ENCODE results near the gene MCM9. TPM values are rescaled to one million over a fixed set of nuclear protein-coding genes. Genes with fewer than 3 reads are reported as not detected.

The MCM9 gene
- total RNA-seq, 1 experiment from 2014 or later, result 18.6 TPM

- no CpG with 5 or more reads among the region's 2 CpGs for WGBS (ENCODE audit: extremely low coverage, insufficient read length, low lambda C conversion rate)
- Histone ChIP-seq H3K4me1 (ENCODE audit: insufficient read depth, low read length) (no peaks in the 10 kb centered on the region), H2BK20ac (ENCODE audit: low read depth, low read length, poor library complexity, severe bottlenecking) (no peak overlapping the region), H3K23me2 (ENCODE audit: insufficient read length, low read depth, low read length, poor library complexity, severe bottlenecking) (no peaks in the 10 kb centered on the region), H2AK5ac (ENCODE audit: insufficient read length, low read length) (no peak overlapping the region), H2AFZ (ENCODE audit: low read length) (no peak overlapping the region), H3K56ac (ENCODE audit: insufficient read length, low read depth, low read length) (no peak overlapping the region), H3T11ph (ENCODE audit: low read length) (no peak overlapping the region), H3K9me3 (ENCODE audit: control insufficient read depth, low read depth, low read length) (no peaks in the 10 kb centered on the region), H3K79me1 (ENCODE audit: insufficient read depth, low read depth, low read length, poor library complexity, severe bottlenecking) (no peaks in the 10 kb centered on the region), H3K27ac (ENCODE audit: insufficient read length, low read depth, low read length) (no peak overlapping the region), H4K8ac (replicated peaks; ENCODE audit: insufficient read length, low read depth, low read length) (no peak overlapping the region), H3K23ac (ENCODE audit: insufficient read length, low read depth, low read length) (no peak overlapping the region), H2BK120ac (ENCODE audit: low read depth, low read length, poor library complexity, severe bottlenecking) (no peak overlapping the region), H2BK15ac (ENCODE audit: low read depth, low read length) (no peak overlapping the region), H3K4ac (ENCODE audit: low read depth, low read length) (no peak overlapping the region), H4K91ac (ENCODE audit: insufficient read length, low read depth, low read length) (no peak overlapping the region), H3K79me2 (ENCODE audit: insufficient read depth, low read length) (no peaks in the 10 kb centered on the region), H3K9ac (ENCODE audit: extremely low read depth, insufficient read length, low read length) (no peak overlapping the region), H4K20me1 (ENCODE audit: control insufficient read depth, insufficient read depth, insufficient read length) (no peaks in the 10 kb centered on the region), H3K4me2 (ENCODE audit: insufficient read depth, insufficient read length, low read length) (no peak overlapping the region), H3K27me3 (ENCODE audit: insufficient read depth, low read length) (no peaks in the 10 kb centered on the region), H2BK12ac (ENCODE audit: insufficient read length, low read depth, low read length) (no peak overlapping the region), H3K18ac (ENCODE audit: insufficient read length, low read depth, low read length) (no peak overlapping the region), H2BK5ac (ENCODE audit: insufficient read length, low read length) (no peak overlapping the region), H3K14ac (ENCODE audit: insufficient read depth, low read length) (no peak overlapping the region), H4K5ac (ENCODE audit: insufficient read length, low read depth, low read length) (no peak overlapping the region)
- DNase-seq, result no peak
- peaks cover 2 to 4% of the 10 kb centered on the region in 2 experiments; a peak in 2 of 5 replicates for H3K9me3 Mint-ChIP-seq
- H3K36me3 Mint-ChIP-seq (ENCODE audit: insufficient read depth in 1 of 3, low read depth in 3 of 3), result peaks cover 0 to 19% (median 0%) of the 10 kb centered on the region in 3 experiments; a peak in 3 of 7 replicates
- no peaks in the 10 kb centered on the region for H3K4me1 Mint-ChIP-seq
- no peak overlapping the region for H3K4me3 Mint-ChIP-seq
- no peaks in the 10 kb centered on the region for H3K27me3 Mint-ChIP-seq (ENCODE audit: low read depth)
- H3K27ac Mint-ChIP-seq, result no peak overlapping the region
- TF ChIP-seq, protein P1, sequence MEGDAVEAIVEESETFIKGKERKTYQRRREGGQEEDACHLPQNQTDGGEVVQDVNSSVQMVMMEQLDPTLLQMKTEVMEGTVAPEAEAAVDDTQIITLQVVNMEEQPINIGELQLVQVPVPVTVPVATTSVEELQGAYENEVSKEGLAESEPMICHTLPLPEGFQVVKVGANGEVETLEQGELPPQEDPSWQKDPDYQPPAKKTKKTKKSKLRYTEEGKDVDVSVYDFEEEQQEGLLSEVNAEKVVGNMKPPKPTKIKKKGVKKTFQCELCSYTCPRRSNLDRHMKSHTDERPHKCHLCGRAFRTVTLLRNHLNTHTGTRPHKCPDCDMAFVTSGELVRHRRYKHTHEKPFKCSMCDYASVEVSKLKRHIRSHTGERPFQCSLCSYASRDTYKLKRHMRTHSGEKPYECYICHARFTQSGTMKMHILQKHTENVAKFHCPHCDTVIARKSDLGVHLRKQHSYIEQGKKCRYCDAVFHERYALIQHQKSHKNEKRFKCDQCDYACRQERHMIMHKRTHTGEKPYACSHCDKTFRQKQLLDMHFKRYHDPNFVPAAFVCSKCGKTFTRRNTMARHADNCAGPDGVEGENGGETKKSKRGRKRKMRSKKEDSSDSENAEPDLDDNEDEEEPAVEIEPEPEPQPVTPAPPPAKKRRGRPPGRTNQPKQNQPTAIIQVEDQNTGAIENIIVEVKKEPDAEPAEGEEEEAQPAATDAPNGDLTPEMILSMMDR (conservative IDR thresholded peaks at IDR 0.05), result no peak
Observed at GRCh38 chr6:118830691-118831090, 104.3 kb downstream of the MCM9 start.

All from H9 (cell line).